ENCODE results near the gene LAMB3.

Gene LAMB3

GRCh38 chr1:209621286-209621685 is 30.9 kb downstream of the LAMB3 start:
- TF ChIP-seq, protein P1, sequence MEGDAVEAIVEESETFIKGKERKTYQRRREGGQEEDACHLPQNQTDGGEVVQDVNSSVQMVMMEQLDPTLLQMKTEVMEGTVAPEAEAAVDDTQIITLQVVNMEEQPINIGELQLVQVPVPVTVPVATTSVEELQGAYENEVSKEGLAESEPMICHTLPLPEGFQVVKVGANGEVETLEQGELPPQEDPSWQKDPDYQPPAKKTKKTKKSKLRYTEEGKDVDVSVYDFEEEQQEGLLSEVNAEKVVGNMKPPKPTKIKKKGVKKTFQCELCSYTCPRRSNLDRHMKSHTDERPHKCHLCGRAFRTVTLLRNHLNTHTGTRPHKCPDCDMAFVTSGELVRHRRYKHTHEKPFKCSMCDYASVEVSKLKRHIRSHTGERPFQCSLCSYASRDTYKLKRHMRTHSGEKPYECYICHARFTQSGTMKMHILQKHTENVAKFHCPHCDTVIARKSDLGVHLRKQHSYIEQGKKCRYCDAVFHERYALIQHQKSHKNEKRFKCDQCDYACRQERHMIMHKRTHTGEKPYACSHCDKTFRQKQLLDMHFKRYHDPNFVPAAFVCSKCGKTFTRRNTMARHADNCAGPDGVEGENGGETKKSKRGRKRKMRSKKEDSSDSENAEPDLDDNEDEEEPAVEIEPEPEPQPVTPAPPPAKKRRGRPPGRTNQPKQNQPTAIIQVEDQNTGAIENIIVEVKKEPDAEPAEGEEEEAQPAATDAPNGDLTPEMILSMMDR (conservative IDR thresholded peaks at IDR 0.05): no peak
- no peak for TF ChIP-seq ZFX (IDR thresholded peaks at IDR 0.05)
- no peak overlapping the region for H3K27ac ChIP-seq

- TF ChIP-seq, protein P1 (conservative IDR thresholded peaks at IDR 0.05): no peak
- TF ChIP-seq ZFX (IDR thresholded peaks at IDR 0.05): no peak
- H3K27ac ChIP-seq: no peak overlapping the region
Observed at GRCh38 chr1:209620487-209620884, 31.7 kb downstream of the LAMB3 start.

- H3K27ac ChIP-seq: no peak overlapping the region
- TF ChIP-seq, protein P1 (conservative IDR thresholded peaks at IDR 0.05): no peak
- TF ChIP-seq ZFX (IDR thresholded peaks at IDR 0.05): no peak
Observed at GRCh38 chr1:209619696-209620486, 32.3 kb downstream of the LAMB3 start.

GRCh38 chr1:209618756-209619420 is 33.3 kb downstream of the LAMB3 start:
- TF ChIP-seq ZFX (IDR thresholded peaks at IDR 0.05): no peak
- TF ChIP-seq, protein P1 (conservative IDR thresholded peaks at IDR 0.05): no peak
- H3K27ac ChIP-seq: no peak overlapping the region

DNA sequence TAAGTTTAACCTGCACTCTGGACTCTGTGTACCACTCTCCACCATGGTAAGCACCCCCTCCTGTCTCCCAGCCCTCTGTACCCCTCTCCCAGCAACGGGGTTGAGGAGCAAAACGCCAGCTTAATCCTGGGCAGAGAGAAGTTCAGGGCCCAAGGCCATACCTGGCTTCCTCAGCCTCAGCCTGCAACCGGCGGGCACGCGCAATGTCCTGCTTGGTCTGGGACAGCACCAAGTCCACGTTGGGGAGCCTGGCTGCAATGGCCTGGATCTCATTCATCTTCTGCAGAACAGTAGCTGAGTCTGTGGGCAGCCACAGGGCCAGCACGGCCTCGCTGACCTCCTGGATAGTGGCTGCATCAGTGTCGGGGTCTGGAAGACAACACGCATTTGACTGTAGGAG is 33.9 kb downstream of the LAMB3 start:
- no peak for TF ChIP-seq ZFX (IDR thresholded peaks at IDR 0.05)
- TF ChIP-seq, protein P1 (conservative IDR thresholded peaks at IDR 0.05): no peak
- no peak overlapping the region for H3K27ac ChIP-seq

DNA sequence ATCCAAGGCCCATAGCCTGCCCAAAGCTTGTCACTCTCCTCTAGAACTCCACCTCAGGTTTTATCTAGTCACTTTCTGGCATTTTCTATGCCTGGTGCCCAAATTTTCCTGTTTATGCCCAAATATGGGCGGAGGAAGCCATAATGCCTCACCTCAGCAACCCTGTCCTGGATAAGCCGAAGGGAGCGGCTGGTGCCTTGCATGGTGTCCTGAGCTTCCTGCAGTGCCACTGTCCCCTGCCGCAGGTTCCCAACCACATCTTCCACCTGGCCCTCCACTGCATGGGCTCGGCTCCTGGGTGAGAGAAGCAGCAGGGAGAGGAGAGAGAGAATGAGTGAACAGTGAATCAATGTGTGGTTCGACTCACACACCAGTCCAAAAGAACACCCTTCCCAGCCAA is 34.5 kb downstream of the LAMB3 start:
- TF ChIP-seq ZFX (IDR thresholded peaks at IDR 0.05): no peak
- TF ChIP-seq, protein P1 (conservative IDR thresholded peaks at IDR 0.05): no peak
- no peak overlapping the region for H3K27ac ChIP-seq

GRCh38 chr1:209617047-209617673 is 35.1 kb downstream of the LAMB3 start:
- no peak for TF ChIP-seq ZFX (IDR thresholded peaks at IDR 0.05)
- no peak overlapping the region for H3K27ac ChIP-seq
